ENCODE results near the gene ODC1.

GRCh38 chr2:10439185-10439879 lies 8.8 kb downstream of the ODC1 start:
- TF ChIP-seq POLR2A (IDR thresholded peaks at IDR 0.05) (no peak), CTCF (IDR thresholded peaks at IDR 0.05) (no peak)
